Lower leg skin (tissue), 4 donors: ENCODE data around the gene SAE1. TPM values are rescaled to one million over a fixed set of nuclear protein-coding genes. Genes with fewer than 3 reads are reported as not detected.

Experiments
- DNase-seq, 2 donors: peaks; one replicate each; pipeline ENCODE4 v3.0.0-alpha.2; 2019; ENCODE audit warnings: low spot score in 2 of 2
- H3K4me3 ChIP-seq: fragments of 200-600 bp; sonication (generic); 2 replicates; pipeline ENCODE4 v1.5.1; 2017; ENCODE audit warnings: mild to moderate bottlenecking, low read depth; ENCODE audit not compliant: poor library complexity, severe bottlenecking
- POLR2A ChIP-seq, 2 donors: fragments of 450-650 bp; IDR thresholded peaks; one replicate each; pipeline ENCODE4 v1.6.1; 2016 to 2017; ENCODE audit warnings: antibody characterized with exemption in 2 of 2, mild to moderate bottlenecking in 1 of 2, moderate library complexity in 1 of 2
- WGBS, 2 donors: methylation state at CpG; one replicate each; pipeline ENCODE4 v1.1.5; 2018; 5-methylcytosine and 5-hydroxymethylcytosine counted together
- intact Hi-C: fragments of 100-400 bp; cut with DNase I; formaldehyde crosslinking; loops from one replicate; pipeline ENCODE4 v1.15.0; 2023; ENCODE audit warnings: low total_unique reads
- total RNA-seq, 4 donors: library from RNA; depleted of rRNA; stranded (reverse); fragments of >200 nt; gene quantifications; one replicate each; pipeline ENCODE4 v1.1.0, GENCODE V29; 2016
- TF ChIP-seq, protein P1 (sequence below), 3 donors: fragments of 450-650 bp; IDR thresholded peaks; one replicate each; pipeline ENCODE4 v1.5.1; 2016; ENCODE audit warnings: antibody characterized with exemption in 3 of 3, mild to moderate bottlenecking in 3 of 3, moderate library complexity in 2 of 3

Gene SAE1
- total RNA-seq, 4 donors from 2014 or later, result 38.8 to 56.1 (median 44.2) TPM

DNA sequence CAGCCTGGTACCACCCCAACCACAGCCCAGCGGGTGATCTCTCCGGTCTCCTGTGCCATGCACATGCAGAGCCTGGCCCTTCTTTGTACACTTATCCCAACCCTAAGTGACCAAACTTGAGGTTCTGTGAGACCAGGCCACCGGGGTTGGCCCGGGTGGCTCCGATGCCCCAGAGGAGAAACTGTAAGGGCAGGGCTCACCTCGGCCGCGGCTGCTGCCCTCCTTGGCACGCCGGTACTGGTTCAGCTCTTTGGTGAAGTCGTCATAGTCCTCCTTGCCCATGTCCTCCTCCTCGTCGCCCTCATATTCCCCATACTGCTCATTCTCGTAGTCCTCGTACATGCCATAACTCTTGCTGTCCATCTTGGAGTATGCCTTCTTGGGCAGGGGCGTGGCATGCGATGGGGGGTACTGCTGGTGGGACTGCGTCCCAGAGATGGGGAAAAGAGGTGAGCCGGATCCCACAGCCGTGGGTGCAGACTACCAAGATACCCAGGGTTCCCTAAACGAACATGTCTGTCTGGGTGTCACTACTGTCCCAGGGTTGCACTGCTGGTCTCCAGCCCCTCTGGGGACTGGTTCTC, 40.8 kb upstream of the SAE1 start:
- DNase-seq, result no peak
- no peak overlapping the region for H3K4me3 ChIP-seq
- intact Hi-C loops, result no loop called here
- WGBS, 2 donors, result 96 to 97% methylated on average over 19 to 21 of the region's 21 CpGs
- TF ChIP-seq, protein P1, sequence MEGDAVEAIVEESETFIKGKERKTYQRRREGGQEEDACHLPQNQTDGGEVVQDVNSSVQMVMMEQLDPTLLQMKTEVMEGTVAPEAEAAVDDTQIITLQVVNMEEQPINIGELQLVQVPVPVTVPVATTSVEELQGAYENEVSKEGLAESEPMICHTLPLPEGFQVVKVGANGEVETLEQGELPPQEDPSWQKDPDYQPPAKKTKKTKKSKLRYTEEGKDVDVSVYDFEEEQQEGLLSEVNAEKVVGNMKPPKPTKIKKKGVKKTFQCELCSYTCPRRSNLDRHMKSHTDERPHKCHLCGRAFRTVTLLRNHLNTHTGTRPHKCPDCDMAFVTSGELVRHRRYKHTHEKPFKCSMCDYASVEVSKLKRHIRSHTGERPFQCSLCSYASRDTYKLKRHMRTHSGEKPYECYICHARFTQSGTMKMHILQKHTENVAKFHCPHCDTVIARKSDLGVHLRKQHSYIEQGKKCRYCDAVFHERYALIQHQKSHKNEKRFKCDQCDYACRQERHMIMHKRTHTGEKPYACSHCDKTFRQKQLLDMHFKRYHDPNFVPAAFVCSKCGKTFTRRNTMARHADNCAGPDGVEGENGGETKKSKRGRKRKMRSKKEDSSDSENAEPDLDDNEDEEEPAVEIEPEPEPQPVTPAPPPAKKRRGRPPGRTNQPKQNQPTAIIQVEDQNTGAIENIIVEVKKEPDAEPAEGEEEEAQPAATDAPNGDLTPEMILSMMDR (IDR thresholded peaks at IDR 0.05), result no peak
- TF ChIP-seq POLR2A (IDR thresholded peaks at IDR 0.05), result no peak

DNA sequence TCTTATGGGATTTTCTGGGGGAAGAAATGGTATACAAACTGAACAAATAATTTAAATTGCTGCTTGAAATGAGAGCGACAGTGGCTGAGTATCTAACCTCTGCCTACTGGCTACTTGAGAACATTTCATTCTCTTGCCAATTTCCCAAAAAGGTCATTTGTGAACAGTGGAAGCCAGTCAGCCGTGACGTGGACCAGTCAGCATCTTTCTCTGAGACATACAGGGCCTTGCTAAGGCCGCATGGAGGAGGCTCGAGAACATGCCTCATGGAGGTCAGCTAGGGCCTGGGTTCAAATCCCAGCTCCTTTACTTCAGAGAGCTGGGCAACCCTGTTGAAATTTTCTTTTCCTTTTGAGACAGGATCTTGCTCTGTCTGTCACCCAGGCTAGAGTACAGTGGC, 37.4 kb upstream of the SAE1 start:
- H3K4me3 ChIP-seq, result no peak overlapping the region
- WGBS, 2 donors, result 86 to 93% methylated on average over 5 of the region's 5 CpGs
- intact Hi-C loops, result no loop called here
- TF ChIP-seq, protein P1 (IDR thresholded peaks at IDR 0.05), result no peak
- no peak for TF ChIP-seq POLR2A (IDR thresholded peaks at IDR 0.05)
- no peak for DNase-seq

DNA sequence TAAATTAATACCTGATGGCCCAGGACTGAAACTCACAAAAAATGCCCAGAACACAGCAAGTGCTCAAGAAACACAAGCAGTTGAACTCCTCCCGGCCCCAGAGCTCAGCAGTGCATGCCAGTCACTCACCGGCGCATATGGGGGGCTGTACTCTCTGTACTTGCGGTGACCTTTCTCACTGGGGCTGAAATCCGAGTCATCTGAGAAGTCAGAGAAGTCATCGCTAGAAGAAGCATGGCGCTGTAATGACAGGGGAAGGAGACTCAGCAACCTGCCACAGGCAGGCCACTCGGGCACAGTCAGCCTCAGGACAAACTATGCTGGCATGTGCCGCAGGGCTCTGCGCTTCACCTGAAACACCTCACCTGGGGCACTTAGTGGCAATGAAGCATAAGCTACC, 36.8 kb upstream of the SAE1 start:
- no peak for DNase-seq
- intact Hi-C loops, result no loop called here
- 83 to 86% methylated on average over 10 of the region's 10 CpGs for WGBS, 2 donors
- no peak overlapping the region for H3K4me3 ChIP-seq
- TF ChIP-seq, protein P1 (IDR thresholded peaks at IDR 0.05), result no peak
- TF ChIP-seq POLR2A (IDR thresholded peaks at IDR 0.05), result no peak

DNA sequence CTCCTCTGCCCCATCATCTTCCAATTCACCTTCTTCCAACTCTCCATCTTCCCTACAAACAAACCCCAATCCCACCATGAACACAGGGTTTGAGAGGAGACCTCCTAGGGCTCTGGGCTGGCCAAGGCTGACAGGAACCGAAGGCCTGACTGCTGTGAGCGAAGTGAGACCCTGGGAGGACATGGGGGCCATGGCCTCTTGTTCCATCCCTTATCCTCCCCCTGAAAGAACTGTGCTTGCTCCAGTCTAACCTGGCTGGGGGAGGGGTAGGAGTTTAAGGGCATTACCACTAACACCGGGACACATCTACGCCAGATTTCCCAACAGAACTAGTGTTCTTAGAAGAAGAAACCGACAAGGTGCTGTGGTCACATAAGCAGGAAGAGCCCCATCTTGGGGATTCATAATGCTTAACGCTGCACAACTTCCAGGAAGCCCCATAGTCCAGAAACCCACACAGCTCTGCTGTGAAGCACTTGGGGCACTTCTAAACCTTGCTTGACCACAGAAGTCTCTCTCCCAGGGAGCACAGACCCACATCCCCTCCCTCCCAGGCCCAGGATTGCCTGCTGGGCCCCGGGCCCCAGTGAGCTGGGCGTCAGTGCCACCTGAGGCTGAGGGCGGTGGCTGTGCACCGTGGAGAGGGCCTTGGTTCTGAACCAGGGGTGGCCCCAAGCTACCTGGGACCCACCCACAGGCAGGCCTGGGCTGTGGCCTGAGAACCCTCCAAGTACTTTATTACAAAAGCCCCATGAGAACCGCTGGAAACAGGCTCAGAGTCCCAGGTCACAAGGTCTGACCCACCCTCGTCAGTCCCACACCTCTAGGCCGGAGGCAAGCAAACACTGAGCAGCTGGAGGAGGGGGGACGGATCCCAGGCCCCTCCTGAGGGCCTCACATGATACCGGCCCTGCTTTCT, 35.8 kb upstream of the SAE1 start:
- TF ChIP-seq POLR2A (IDR thresholded peaks at IDR 0.05), result no peak
- TF ChIP-seq, protein P1 (IDR thresholded peaks at IDR 0.05), result no peak
- intact Hi-C loops, result no loop called here
- no peak overlapping the region for H3K4me3 ChIP-seq
- no peak for DNase-seq
- WGBS, 2 donors, result 52 to 65% methylated on average over 11 to 15 of the region's 15 CpGs

DNA sequence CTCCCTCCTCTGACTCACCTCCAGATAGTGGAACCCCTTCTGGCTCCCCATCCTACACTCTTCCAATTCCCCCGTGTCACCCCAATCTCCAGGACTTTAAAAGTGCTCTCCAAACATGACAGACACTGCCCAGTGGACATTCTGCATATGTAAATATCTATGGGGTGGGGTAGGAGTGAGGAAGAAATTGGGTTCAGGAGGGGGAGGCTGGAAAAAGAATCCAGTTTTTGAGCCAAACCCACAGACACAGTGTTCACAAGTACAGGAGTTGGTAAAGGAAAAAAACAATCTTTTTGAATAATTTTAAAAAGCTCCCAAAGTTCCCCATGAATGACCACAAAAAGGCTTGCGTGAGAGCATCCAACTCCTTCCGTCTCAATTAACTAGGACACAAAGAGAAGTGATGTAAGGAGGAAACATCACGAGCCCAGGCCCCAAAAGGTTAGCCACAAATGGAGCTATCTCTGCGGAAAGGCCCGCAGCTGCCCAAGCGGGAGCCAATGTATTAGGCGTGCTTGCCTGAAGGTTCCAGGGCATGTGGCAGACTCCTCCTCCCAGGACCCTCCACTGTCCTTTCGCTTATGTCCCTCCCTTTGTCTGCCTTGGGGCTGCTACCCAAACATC, 35.0 kb upstream of the SAE1 start:
- no peak overlapping the region for H3K4me3 ChIP-seq
- DNase-seq, result no peak
- intact Hi-C loops, result no loop called here

More for the DNA sequence above, 35.0 kb upstream of the SAE1 start:
- TF ChIP-seq POLR2A (IDR thresholded peaks at IDR 0.05), result no peak
- TF ChIP-seq, protein P1 (IDR thresholded peaks at IDR 0.05), result no peak
- WGBS, 2 donors, result 43 to 67% methylated on average over 9 of the region's 9 CpGs
